Esophagus muscularis mucosa (tissue), 4 donors: ENCODE results near the gene TFAP2A.

ENCODE experiments used
- CTCF ChIP-seq, 3 experiments: fragments of 200-600 bp in 2 of 3; fragments of 450-650 bp in 1 of 3; sonication (generic) in 2 of 3; IDR thresholded peaks; one replicate each; pipeline ENCODE4 v1.5.1; 2017 to 2019; ENCODE audit warnings: antibody characterized with exemption in 3 of 3, mild to moderate bottlenecking in 2 of 3, moderate library complexity in 1 of 3
- EP300 ChIP-seq: sonication (generic); formaldehyde crosslinking; IDR thresholded peaks from one replicate; pipeline ENCODE4 v1.6.1; 2017; ENCODE audit warnings: antibody characterized with exemption
- POLR2A ChIP-seq: fragments of 450-650 bp; IDR thresholded peaks from one replicate; pipeline ENCODE4 v1.6.1; 2017; ENCODE audit warnings: antibody characterized with exemption, moderate library complexity, mild to moderate bottlenecking, low read depth

- TF ChIP-seq CTCF (IDR thresholded peaks at IDR 0.05) (no peak), EP300 (no peak), POLR2A (no peak)
These were observed 5.6 kb downstream of the TFAP2A start for GRCh38 chr6:10409233-10409721.
